ENCODE data around the gene ZNF609.

DNA sequence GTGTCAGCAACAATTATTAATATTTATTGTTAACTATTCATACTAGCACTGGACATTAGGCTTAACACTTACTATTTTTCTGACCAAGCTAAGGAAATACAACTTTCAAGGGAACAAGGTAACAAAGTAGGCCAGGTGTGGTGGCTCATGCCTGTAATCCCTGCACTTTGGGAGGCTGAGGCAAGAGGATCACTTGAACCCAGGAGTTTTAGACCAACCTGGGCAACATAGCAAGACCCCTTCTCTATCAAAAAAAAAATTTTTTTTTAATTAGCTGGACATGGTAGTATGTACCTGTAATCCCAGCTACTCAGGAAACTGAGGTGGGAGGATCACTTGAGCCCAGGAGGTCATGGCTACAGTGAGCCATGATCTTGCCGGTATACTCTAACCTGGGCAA lies 183.3 kb downstream of the ZNF609 start:
- TF ChIP-seq POLR2A (IDR thresholded peaks at IDR 0.05; ENCODE audit: borderline replicate concordance, extremely low read depth, insufficient read depth, insufficient read length): no peak
- TF ChIP-seq, protein P1, sequence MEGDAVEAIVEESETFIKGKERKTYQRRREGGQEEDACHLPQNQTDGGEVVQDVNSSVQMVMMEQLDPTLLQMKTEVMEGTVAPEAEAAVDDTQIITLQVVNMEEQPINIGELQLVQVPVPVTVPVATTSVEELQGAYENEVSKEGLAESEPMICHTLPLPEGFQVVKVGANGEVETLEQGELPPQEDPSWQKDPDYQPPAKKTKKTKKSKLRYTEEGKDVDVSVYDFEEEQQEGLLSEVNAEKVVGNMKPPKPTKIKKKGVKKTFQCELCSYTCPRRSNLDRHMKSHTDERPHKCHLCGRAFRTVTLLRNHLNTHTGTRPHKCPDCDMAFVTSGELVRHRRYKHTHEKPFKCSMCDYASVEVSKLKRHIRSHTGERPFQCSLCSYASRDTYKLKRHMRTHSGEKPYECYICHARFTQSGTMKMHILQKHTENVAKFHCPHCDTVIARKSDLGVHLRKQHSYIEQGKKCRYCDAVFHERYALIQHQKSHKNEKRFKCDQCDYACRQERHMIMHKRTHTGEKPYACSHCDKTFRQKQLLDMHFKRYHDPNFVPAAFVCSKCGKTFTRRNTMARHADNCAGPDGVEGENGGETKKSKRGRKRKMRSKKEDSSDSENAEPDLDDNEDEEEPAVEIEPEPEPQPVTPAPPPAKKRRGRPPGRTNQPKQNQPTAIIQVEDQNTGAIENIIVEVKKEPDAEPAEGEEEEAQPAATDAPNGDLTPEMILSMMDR (IDR thresholded peaks at IDR 0.05 in 2 of 3, conservative IDR thresholded peaks at IDR 0.05 in 1 of 3; ENCODE audit: borderline replicate concordance in 1 of 3, insufficient read depth in 1 of 3, low read depth in 2 of 3, low read length in 2 of 3): no peak
- no peak for TF ChIP-seq ZFX (IDR thresholded peaks at IDR 0.05)
- no peak for TF ChIP-seq POLR2AphosphoS5 (IDR thresholded peaks at IDR 0.05; ENCODE audit: low read depth, low read length)
- no peak for TF ChIP-seq EZH2 (IDR thresholded peaks at IDR 0.05)
- no peak for TF ChIP-seq YY1 (IDR thresholded peaks at IDR 0.05; ENCODE audit: extremely low read depth, insufficient replicate concordance, low read depth, low read length)
- TF ChIP-seq EGR1 (IDR thresholded peaks at IDR 0.05; ENCODE audit: low read depth): no peak
- TF ChIP-seq REST (IDR thresholded peaks at IDR 0.05; ENCODE audit: low read depth): no peak
- no peak for TF ChIP-seq ZBTB33 (IDR thresholded peaks at IDR 0.05; ENCODE audit: extremely low read depth, insufficient replicate concordance, low read length)
